Stimulated activated CD4-positive, alpha-beta T cell treated with anti-CD3 and anti-CD28 coated beads, Interleukin-15, amount 100 ng/mL, for 1 hour (primary cell): ENCODE results near the gene SPCS2.
"Not testable (repeated sequence)": the region's sequence is repeated elsewhere in the genome, so short reads cannot be mapped to it uniquely, and the experiment has no call there.

Experiments
- DNase-seq, 2 donors: peaks; one replicate each; pipeline ENCODE4 v3.0.0-alpha.2; 2020; ENCODE audit warnings: low read depth in 1 of 2, low spot score in 1 of 2

SPCS2 gene

DNA sequence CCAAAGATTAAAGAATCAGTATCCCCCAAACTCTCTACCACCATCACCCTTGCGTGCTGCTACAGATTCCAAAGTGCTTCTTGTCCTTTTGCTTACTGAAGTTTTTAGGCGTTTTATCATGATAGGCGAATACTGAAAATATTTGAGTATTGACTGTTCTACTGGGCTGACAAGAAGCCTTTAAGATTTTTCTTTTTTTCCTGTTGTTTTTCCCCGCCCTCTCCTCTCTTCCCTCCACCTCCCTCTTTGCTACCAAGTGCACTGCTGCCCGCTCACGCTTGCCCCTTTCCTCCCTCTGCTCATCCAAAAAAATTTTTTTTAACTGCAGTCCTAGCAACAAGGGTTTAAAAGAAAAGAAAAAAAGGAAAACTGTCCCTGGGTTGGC is 679 bp downstream of the SPCS2 start:
- no peak for DNase-seq

DNA sequence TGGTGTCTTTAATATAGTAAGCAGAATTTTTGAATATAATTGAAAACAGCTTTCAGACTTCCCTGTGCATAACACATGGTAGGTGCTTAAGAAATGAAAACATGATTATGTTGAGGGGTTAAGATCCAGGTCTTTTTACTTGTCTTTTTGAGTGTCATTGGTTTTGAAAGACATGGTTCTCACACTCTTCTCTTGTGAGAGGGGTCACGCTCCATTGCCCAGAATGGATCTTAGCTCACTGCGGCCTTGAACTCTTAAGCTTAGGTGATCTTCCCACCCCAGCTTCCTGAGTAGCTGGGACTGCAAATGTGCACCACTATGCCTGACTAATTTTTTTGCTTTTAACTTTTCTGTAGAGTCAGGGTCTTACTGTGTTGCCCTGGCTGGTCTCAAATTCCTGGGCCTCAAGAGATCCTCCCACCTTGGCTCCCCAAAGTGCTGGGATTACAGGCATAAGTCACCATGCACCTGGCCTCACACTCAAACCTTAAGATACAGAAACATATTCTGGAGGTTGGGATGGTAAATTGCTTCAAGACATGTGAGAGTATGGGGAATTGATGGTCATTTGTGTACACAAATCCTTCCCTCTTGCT is 1.4 kb downstream of the SPCS2 start:
- no peak for DNase-seq

DNA sequence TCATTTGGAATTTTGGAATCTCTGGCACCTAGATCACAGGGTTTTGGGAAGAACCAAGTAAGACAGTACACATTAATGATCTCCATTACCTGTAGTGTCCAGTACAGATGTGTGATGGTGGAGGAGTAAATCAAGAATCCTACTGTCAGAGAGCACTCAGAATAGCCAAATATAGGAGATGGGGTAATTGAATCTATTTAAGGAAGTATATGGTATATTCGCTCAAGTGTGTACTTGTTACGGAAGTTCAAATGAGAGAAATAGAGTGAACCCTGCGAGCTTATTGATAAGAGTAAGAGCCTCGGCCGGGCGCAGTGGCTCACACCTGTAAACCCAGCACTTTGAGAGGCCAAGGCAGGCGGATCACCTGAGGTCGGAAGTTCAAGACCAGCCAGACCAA is 2.2 kb downstream of the SPCS2 start:
- no peak for DNase-seq

DNA sequence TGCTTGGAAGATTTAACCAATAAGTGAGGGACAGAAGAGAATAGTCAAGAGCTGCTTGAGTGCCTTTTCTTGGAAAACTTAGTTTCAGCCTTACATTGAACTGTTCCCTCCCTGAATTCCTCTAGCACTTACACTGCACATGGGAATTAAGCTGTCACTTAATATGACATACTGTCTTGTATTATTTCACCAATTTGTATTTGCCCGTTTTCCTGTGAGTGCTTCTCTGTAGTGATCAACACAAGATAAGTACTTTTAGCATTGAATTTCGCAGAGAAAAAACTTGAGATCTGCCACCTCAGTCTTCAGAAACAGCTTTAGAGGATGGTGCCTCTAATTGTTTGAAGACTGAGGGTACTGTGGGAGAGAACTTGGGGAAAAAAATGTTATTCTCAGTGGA is 3.7 kb downstream of the SPCS2 start:
- no peak for DNase-seq

DNA sequence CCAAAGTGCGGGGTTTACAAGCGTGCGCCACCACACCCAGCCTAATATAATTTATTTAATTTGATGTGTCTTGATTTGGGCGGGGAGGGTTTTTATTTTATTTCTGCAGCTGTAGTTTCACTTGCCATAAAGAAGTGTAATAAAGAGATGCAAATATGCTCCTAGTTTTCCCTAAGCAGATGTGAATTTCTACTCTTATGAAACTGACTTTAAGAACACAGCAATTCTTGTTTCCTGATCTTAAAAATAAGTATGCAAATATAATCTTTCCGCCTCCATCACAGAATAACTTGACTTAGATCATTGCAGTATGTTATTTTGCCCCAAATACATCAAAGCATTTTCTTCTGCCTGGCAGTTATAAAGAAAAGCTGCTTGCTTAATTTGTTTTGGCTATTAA is 4.4 kb downstream of the SPCS2 start:
- no peak for DNase-seq

DNA sequence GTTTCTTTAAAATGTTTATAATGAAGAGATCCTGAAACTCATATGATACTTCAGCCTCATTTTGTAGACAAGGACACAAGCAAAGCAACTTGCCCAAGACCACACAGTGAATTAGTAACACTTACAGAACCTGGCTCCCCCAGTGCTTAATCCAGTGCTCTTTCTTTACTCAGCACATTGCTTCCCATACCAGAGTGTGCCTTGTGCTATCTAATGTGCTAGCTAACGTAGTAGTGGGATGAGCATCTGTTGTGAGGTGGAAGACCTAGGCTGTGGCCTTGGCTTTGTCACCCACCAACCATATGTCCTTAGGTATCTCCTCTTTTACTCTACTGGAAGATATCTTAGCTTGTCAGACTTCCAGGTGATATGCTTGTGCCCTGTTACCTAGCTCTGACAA is 5.1 kb downstream of the SPCS2 start:
- DNase-seq: no peak

DNA sequence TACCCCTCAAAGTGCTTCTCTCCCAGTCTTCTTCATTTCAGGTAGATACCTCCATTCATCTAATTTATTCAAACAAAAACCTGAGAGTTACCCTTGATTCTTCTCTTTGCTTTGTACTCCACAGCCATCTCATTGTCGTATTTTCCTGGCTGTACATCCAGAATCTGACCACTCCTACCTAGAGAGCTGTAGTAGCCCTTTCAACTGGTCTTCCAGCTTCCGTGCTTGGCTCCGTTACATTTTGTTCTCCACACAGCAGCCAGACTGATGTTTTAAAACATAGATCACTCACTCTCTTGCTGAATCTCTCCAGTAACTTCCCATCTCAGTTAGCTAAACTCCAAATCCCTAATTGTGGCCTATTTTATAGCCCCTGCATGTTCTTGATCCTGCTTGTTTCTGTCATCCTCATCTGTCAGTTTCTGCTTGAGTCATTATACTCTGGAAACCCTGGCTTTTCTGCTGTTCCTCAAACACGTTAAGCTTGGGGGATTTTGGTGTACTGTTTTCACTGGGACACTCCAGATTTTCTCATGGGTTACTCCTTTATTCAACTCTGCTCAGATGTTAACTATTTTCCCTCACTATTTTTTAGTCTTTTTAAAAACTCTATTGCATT is 7.4 kb downstream of the SPCS2 start:
- no peak for DNase-seq

DNA sequence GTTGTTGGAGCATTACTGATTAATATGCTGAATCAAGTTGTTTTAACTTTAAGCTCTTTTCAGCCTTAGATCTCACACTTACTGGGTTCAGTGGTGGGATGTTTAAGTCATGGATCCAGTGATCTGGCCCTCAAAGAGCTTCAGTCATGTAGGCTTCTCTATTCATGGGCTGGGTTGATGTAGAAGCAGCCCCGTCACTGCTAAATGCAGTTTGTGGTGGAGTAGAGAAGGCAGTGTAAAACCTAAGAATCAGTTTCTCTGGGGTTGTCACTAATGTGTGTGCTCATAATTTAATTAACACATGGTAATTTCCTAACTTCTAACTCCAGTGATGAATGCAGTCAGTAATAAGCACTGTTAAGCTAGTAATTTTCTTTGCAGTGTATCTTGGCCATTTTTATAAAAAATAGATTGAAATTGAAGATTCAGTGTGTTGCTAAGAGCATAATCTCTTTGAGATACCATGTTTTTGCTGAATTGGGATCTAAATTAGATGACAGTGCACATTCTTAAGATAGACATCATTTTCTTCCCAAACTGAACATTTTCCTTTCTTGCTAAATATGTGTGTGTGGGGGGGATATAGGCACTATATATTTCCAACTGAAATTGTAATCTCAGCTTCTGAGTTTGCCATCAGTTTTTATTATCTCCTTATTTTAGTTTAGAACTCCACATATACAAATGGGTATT is 9.0 kb downstream of the SPCS2 start:
- no peak for DNase-seq

DNA sequence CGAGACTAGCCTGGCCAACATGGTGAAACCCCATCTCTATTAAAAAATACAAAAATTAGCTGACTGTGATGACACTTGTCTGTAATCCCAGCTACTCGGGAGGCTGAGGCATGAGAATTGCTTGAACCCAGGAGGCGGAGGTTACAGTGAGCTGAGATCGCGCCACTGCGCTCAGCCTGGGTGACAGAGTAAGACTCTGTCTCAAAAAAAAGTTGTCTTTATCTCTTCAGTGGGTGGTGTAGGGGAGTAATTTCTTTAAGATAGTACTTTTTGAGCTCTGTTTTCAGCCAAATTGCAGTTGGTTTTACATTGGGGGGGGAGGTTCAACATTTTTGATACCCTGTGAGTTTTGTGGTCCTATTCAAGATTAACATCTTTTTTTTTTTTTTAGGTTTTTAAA is 11.1 kb downstream of the SPCS2 start:
- not testable (repeated sequence) for DNase-seq

DNA sequence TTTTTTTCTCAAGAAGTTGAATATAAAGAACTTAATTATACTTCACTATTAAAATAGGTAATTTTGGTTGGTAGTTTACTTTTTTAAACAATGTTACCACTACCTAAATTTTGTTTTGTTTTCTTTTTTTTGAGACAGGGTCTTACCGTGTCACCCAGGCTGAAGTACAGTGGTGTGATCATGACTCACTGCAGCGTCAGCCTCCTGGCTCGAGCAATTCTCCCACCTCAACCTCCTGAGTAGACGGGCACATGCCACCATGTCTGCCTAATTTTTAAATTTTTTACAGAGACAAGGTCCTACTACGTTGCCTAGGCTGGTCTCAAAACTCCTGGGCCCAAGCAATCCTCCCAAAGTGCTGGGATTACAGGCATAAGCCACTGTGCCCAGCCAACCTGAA is 17.6 kb downstream of the SPCS2 start:
- no peak for DNase-seq

DNA sequence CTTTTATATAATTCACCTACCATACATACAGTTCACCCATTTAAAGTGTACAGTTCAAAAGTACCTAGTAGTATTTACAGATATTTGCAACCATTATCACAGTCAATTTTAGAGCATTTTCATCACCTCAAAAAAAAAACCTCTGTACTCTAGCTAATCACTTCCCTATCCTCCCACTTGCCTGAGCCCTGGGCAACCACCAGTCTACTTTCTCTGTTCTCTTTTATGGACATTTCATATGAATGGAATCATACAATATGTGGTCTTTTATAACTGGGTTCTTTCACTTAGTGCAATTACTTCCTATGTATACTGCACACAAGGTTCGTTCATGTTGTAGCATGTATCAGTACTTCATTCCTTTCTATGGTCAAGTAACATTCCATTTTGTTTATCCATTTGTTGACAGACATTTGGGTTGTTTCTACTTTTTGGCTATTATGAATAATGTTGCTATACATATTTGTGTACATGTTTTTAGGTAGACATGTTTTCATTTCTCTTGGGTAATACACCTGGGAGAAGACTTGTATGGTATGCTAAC is 21.9 kb downstream of the SPCS2 start:
- DNase-seq: no peak

DNA sequence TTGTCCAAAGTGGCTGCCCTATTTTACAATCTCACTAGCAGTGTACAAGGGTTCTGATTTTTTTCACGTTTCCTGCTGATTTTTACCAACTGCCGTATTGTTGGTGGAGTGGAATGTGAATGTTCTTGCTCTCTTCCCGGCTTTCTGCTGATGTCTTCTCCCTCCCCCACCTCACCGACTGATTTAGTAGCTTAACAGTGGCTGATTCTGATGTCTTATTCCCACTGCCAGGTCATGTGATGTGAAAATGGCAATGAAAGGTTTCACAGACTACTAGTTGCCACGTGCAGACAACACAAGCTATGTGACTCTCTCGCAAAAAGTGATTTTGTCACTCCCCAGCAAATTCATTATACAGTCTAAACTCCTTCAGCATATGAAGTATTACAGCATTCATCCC is 22.4 kb downstream of the SPCS2 start:
- no peak for DNase-seq

DNA sequence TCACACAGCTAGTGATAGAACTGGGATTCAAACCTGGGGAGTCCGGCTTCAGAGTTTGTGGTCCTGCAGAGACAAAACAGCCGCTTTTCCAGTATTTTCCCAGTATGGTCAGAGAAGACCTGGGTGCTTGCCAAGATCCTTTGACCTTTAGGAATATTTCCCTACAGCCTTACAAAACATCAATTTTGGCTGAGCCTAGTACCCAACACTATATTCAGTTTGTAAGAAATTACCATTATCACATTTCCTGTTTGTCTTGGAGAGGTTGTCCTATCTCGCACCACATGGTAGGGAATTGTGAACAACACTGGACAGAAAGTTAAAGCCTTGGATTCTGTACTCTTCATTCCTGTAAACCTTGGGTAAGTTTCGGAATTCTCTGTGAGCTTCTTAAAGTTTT is 29.0 kb downstream of the SPCS2 start:
- DNase-seq: no peak

DNA sequence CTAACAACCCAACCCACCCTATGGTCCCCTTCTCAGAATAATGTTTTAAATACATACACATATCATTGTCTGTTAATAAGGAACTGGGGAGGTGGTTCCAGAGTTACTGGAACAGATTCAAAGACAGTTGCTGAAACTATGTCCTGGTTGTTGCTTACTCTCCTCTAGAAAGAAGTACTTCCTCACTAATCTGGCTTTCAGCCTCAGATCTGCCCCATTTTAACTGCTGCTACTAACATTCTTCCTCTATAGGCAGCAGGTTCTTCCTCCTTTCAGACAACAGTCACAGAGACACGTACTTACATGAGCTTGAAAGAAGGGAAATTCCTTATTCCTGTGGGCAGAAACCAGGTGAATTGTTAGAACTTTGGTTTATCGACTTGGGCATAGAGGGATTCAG is 31.6 kb downstream of the SPCS2 start:
- DNase-seq: no peak

DNA sequence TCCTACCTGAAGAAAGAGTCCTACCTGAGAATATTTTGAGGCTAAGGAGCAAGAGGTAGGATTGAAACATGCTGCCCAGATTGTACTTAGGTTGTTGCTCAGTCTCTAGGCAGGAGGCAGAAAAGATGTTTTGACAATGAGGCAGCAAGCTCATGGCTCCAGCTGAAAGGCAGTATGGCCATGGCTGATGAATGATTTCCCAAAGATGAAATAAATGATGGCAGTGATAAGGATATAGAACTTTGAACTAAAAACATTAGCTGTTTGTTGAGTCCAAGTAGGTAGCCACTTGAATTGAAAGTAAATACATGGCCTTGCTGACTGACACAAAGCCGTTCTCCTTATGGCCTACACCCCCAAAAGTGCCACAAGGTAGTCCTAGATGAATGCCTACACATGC is 32.8 kb downstream of the SPCS2 start:
- DNase-seq: no peak

DNA sequence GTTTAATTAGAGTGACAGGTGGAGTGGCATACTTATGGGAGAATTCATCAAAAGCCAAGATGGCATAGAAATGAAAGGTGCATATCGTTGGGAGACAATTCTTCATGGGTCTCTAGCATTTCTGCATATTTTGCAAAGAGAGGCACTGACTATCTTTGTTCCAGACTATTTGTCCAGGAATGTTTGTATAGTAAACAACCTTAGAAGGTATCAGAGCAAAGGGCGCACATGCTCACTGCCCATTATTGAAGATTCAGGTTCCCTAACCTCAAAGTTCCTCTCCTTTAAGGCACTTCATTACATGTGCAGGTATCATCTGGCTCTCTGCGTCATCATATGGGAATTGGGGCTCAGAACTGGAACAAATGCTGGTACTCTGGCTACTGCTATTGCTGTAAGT is 35.0 kb downstream of the SPCS2 start:
- DNase-seq: no peak

DNA sequence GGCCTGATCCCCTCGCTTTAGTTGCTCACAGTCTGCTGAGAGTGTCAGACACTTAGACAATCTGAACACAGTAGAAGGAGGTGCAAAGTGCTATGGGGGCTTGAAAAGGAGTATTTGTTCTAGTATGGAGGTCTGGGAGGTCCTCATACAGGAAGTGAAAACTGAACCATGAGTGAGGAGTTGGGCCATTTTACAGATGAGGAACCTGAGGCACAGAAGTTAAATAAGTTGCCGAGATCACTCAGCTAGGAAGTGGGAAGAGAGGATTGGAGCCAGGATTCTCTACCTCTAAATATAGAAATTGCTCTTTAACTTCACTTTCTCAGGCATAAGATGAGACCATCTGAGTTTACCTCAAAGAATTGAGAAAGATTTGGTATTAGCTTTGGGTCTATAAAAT is 35.7 kb downstream of the SPCS2 start:
- no peak for DNase-seq

DNA sequence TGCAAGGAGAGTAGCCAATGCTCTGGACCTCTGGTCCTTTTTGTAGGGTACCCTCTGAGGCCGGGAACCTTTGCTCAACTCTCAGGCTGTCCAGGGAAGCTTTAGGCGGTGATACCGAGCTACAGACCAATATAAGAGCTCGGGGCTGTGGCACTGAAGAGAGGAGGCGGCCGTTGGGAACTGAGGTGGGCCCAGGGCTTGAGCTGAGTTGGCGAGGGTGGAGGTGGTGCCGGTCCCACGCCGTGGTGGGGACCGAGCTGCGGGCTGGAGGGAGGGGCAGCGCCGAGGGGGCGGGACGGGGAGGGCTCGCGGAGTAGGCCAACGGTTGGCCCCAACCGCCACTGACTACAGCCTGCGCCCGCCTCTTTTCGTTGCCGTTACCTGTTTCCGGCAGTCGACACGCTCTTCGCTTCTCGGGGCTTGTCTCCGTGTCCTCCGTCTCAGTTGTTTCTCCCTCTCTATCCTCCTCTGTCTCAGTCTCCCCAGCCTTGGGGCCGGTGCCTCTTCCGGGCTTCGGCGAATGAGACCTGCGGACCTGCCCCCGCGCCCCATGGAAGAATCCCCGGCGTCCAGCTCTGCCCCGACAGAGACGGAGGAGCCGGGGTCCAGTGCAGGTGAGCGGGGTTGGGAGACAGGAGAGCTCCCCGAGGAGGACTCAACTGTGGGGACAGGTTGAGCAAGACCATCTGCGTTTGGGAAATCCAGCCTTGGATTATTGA is 39.6 kb downstream of the SPCS2 start, which contains the start of gene NEU3:
NEU3 (plus strand) TSS at position 393 of the 719 bp plus-strand sequence; CDS start at position 521, 128 bp downstream.
- DNase-seq: peak; percentile 67 to 74

DNA sequence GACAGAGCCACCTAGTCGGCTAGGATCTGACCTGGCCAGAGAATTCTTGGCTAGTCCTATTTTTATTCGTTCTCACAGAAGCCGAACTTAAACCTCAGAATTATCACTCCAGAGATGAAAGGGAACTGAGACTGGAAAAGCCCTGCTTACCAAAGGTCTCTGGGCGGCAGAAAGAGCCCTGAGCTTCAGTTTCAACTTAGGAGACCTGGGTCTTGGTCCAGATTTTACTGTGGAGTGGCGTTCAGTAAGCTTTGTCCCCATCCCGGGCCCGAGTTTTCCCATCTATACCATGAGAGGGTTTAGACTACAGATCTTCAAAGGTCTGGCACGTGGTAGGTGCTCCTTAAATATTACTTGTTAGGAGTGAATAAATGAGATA is 40.2 kb downstream of the SPCS2 start:
- DNase-seq: no peak

DNA sequence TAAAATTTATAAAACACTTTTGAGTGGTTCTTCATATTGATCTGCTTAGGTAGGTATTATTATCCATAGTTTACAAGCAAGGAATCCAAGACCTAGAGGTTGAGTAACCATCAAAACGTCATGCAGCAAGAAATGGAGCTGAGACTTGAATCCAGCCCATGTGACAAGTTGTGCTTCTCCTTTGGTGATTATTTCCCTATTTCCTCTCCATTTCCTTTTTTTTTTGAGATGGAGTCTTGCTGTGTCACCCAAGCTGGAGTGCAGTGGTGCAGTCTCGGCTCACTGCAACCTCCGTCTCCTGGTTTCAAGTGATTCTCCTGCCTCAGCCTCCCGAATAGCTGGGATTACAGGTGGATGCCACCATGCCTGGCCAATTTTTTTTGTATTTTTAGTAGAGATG is 41.1 kb downstream of the SPCS2 start:
- not testable (repeated sequence) for DNase-seq

DNA sequence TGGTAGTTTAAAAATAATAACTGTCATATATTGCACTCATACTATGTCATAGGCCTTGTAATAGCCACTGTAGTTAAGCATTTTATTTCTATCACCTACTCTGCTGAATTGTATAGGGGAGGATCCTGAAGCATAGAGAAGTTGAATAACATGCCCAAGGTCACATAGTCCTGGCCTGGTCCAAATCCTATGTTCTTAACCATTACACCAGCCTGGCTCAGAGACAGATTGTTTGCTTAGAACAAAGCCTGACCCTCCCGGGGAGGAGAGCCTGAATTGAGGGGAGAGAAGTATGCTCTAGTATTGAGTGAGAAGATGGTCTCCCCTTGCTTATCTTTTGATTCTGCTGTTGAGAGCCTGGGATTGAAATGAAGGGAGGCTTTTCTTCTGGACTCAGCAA is 41.9 kb downstream of the SPCS2 start:
- DNase-seq: no peak

DNA sequence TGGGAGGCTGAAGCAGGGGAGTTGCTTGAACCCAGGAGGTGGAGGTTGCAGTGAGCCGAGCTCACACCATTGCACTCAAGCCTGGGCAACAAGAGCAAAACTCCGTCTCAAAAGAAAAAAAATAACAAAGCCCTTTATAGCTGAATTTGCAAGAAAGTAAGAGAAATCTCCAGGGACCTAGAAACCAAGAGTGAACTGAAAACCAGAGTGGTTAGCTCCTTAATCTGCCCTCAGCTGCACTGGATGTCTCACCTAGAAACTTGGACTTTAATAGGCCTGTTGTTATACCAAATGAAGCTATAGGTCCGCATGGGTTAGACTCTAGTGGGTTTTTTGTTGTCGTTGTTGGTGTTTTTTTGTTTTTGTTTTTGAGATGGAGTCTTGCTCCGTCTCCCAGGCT is 43.8 kb downstream of the SPCS2 start:
- no peak for DNase-seq
